Measurements from ENCODE around the gene HTRA2. TPM values are rescaled to one million over a fixed set of nuclear protein-coding genes. Genes with fewer than 3 reads are reported as not detected.
A peak's percentile ranks its signal among the peaks of the same experiment; 100 is the strongest.

Gene HTRA2
- total and polyA plus RNA-seq, 9 of the 15 experiments (the other 6 are each of a cell fraction or from before 2014, with no cell fraction given) = 54.2 to 71.2 (median 65.8) TPM

- no peaks in the 10 kb centered on the region for H3K27me3 ChIP-seq (ENCODE audit: control insufficient read depth in 2 of 2, insufficient read depth in 2 of 2, low read length in 2 of 2)
- peaks cover 8 to 23% of the 10 kb centered on the region in 2 experiments; a peak in 4 of 5 replicates for H3K4me1 ChIP-seq (replicated peaks in 1 of 2; ENCODE audit: control insufficient read depth in 2 of 2, insufficient read depth in 2 of 2, low read length in 2 of 2)
- no peaks in the 10 kb centered on the region for H3K9me3 ChIP-seq (replicated peaks; ENCODE audit: control insufficient read depth, insufficient read depth, low read depth, low read length)
- peak overlapping the region; percentile 100 for H2AFZ ChIP-seq (ENCODE audit: low read depth, low read length)
- no peaks in the 10 kb centered on the region; the same call in 1 of the 2 replicates for H4K20me1 ChIP-seq (replicated peaks; ENCODE audit: control insufficient read depth, insufficient read depth, low read length)
- H3K4me2 ChIP-seq (ENCODE audit: insufficient read depth, low read length) = peak overlapping the region; percentile 99
- no peaks in the 10 kb centered on the region for H3K9me1 ChIP-seq (ENCODE audit: control insufficient read depth, insufficient read depth, low read length)
- DNase-seq (ENCODE audit: extremely low read depth in 1 of 4, low spot score in 3 of 4) (peak; percentile 51 to 58 (median 56)), FAIRE-seq (no peak), ATAC-seq (peak; percentile 73)
- H3K36me3 ChIP-seq (ENCODE audit: control insufficient read depth, insufficient read depth, low read length) = peaks cover 32% of the 10 kb centered on the region
- BruUV-seq (replicated peaks) = TSS peak; percentile 74
- H3K79me2 ChIP-seq (ENCODE audit: control insufficient read depth, insufficient read depth, low read length) = peaks cover 32% of the 10 kb centered on the region
- in situ Hi-C loops (cut with MboI) = no loop called here
- intact Hi-C loops (cut with micrococcal nuclease) = loop anchor here (2.0 kb wide), 2 partner anchors 27 to 47 kb away; partner anchors contain the start of genes AUP1, HTRA2 and INO80B
- ChIA-PET POLR2A (interaction anchor here (0.6 to 3.9 kb wide), 15 partner anchors 9 to 276 kb away, joined by 3 to 28 read pairs (median 4); partner anchors contain the start of genes INO80B, MOGS, MRPL53 and WBP1), CTCF (ENCODE audit: low intra/inter-chr PET ratio) (interaction anchor here (0.7 to 2.0 kb wide), 3 partner anchors 27 to 106 kb away, joined by 3 to 12 read pairs (median 6); partner anchors contain the start of gene INO80B)
- 5% methylated on average over 76 of the region's 80 CpGs for WGBS (ENCODE audit: insufficient coverage, low coverage, missing lambda C conversion rate)
- H3K4me3 ChIP-seq = peak overlapping the region; percentile 86
- H3K9ac ChIP-seq (ENCODE audit: insufficient read depth in 1 of 2, low read depth in 2 of 2, low read length in 2 of 2) = peak overlapping the region; percentile 83 to 93
- peak overlapping the region; percentile 92 for H3K27ac ChIP-seq (ENCODE audit: extremely low read depth, low read depth, low read length)
- TF ChIP-seq CTCF (IDR thresholded peaks at IDR 0.05 in 2 of 3, conservative IDR thresholded peaks at IDR 0.05 in 1 of 3; ENCODE audit: insufficient read depth in 2 of 3, low read depth in 1 of 3, low read length in 3 of 3) (peak in 2 of 3 experiments; percentile 7 to 30; a peak in 1 of 6 replicates), UBTF (IDR thresholded peaks at IDR 0.05; ENCODE audit: borderline replicate concordance in 1 of 2, low read depth in 2 of 2, low read length in 2 of 2) (peak; percentile 20 to 64; a peak in 3 of 4 replicates), CTBP1 (IDR thresholded peaks at IDR 0.05; ENCODE audit: borderline replicate concordance) (peak; percentile 11), ZBTB11 (CRISPR knock-in tag; IDR thresholded peaks at IDR 0.05) (peak in 1 of 3 experiments; percentile 71; a peak in 2 of 6 replicates), ZFX (CRISPR knock-in tag; IDR thresholded peaks at IDR 0.05) (peak; percentile 90), EZH2 (IDR thresholded peaks at IDR 0.05; ENCODE audit: borderline replicate concordance, low read depth, low read length) (no peak), ZNF324 (CRISPR knock-in tag; IDR thresholded peaks at IDR 0.05) (no peak), NRF1 (conservative IDR thresholded peaks at IDR 0.05 in 1 of 2, IDR thresholded peaks at IDR 0.05 in 1 of 2) (peak in 1 of 2 experiments; percentile 46; a peak in 2 of 4 replicates), RBM17 (IDR thresholded peaks at IDR 0.05; ENCODE audit: borderline replicate concordance, low read depth, low read length) (no peak), NR1H2 (CRISPR knock-in tag; IDR thresholded peaks at IDR 0.05) (0 out of 2 replicates have a peak, but pooled peaks have one; percentile 24)
These were observed 47.6 kb upstream of the HTRA2 start for GRCh38 chr2:74481961-74482800.

Data from K562 (cell line).